H9 (cell line): ENCODE measurements around the gene UBAC1. TPM values are rescaled to one million over a fixed set of nuclear protein-coding genes. Genes with fewer than 3 reads are reported as not detected.

ENCODE experiments used
- DNase-seq: peaks from one replicate; pipeline ENCODE4 v3.0.0-alpha.2; 2017
- H2AFZ ChIP-seq: one replicate; pipeline ENCODE4 v1.6.1; 2013; ENCODE audit warnings: mild to moderate bottlenecking, low read length, control low read depth, moderate library complexity
- H2AK5ac ChIP-seq: 2 replicates; pipeline ENCODE4 v1.6.1; 2013; ENCODE audit warnings: low read length, control low read depth, mixed read lengths; ENCODE audit not compliant: insufficient read length
- H2BK120ac ChIP-seq: one replicate; pipeline ENCODE4 v1.6.1; 2013; ENCODE audit warnings: low read depth, mild to moderate bottlenecking, low read length, control low read depth, inconsistent platforms; ENCODE audit not compliant: poor library complexity, severe bottlenecking
- H2BK12ac ChIP-seq: 2 replicates; pipeline ENCODE4 v1.6.1; 2013; ENCODE audit warnings: low read length, control low read depth, mixed read lengths, low read depth; ENCODE audit not compliant: insufficient read length
- H2BK15ac ChIP-seq: 2 replicates; pipeline ENCODE4 v1.6.1; 2013; ENCODE audit warnings: low read depth, low read length, control low read depth
- H2BK20ac ChIP-seq: one replicate; pipeline ENCODE4 v1.6.1; 2013; ENCODE audit warnings: low read depth, mild to moderate bottlenecking, low read length, control low read depth, inconsistent platforms; ENCODE audit not compliant: poor library complexity, severe bottlenecking
- H2BK5ac ChIP-seq: 2 replicates; pipeline ENCODE4 v1.6.1; 2013; ENCODE audit warnings: low read length, control low read depth, mixed read lengths; ENCODE audit not compliant: insufficient read length
- H3K14ac ChIP-seq: 2 replicates; pipeline ENCODE4 v1.6.1; 2013; ENCODE audit warnings: low read length, control low read depth; ENCODE audit not compliant: insufficient read depth
- H3K18ac ChIP-seq: 2 replicates; pipeline ENCODE4 v1.6.1; 2013; ENCODE audit warnings: low read depth, mild to moderate bottlenecking, mixed read lengths, low read length, control low read depth; ENCODE audit not compliant: insufficient read length
- H3K23ac ChIP-seq: 2 replicates; pipeline ENCODE4 v1.6.1; 2013; ENCODE audit warnings: low read length, control low read depth, mixed read lengths, low read depth; ENCODE audit not compliant: insufficient read length
- H3K23me2 ChIP-seq: 2 replicates; pipeline ENCODE4 v1.6.1; 2013; ENCODE audit warnings: low read depth, mild to moderate bottlenecking, mixed read lengths, low read length, control low read depth; ENCODE audit not compliant: insufficient read length, poor library complexity, severe bottlenecking
- H3K27ac ChIP-seq: 2 replicates; pipeline ENCODE4 v1.5.1; 2013; ENCODE audit warnings: low read length, control low read depth, mixed read lengths, low read depth; ENCODE audit not compliant: insufficient read length
- H3K27me3 ChIP-seq: 2 replicates; pipeline ENCODE4 v1.6.1; 2013; ENCODE audit warnings: low read length, control low read depth, inconsistent platforms; ENCODE audit not compliant: insufficient read depth
- H3K4ac ChIP-seq: 2 replicates; pipeline ENCODE4 v1.6.1; 2013; ENCODE audit warnings: low read depth, mild to moderate bottlenecking, control low read depth, inconsistent platforms, low read length, moderate library complexity
- H3K4me1 ChIP-seq: 2 replicates; pipeline ENCODE4 v1.6.1; 2013; ENCODE audit warnings: low read length, control low read depth, inconsistent platforms; ENCODE audit not compliant: insufficient read depth
- H3K4me2 ChIP-seq: 2 replicates; pipeline ENCODE4 v1.6.1; 2013; ENCODE audit warnings: low read length, control low read depth, mixed read lengths; ENCODE audit not compliant: insufficient read length, insufficient read depth
- H3K56ac ChIP-seq: 2 replicates; pipeline ENCODE4 v1.6.1; 2013; ENCODE audit warnings: low read depth, mild to moderate bottlenecking, mixed read lengths, low read length, control low read depth; ENCODE audit not compliant: insufficient read length
- H3K79me1 ChIP-seq: 2 replicates; pipeline ENCODE4 v1.6.1; 2013; ENCODE audit warnings: low read depth, mild to moderate bottlenecking, moderate library complexity, low read length, control low read depth, inconsistent platforms; ENCODE audit not compliant: insufficient read depth, poor library complexity, severe bottlenecking
- H3K79me2 ChIP-seq: 2 replicates; pipeline ENCODE4 v1.6.1; 2013; ENCODE audit warnings: low read length, control low read depth, inconsistent platforms; ENCODE audit not compliant: insufficient read depth
- H3K9ac ChIP-seq: 2 replicates; pipeline ENCODE4 v1.6.1; 2013; ENCODE audit warnings: low read length, control low read depth, mixed read lengths; ENCODE audit not compliant: insufficient read length; ENCODE audit errors: extremely low read depth
- H3K9me3 ChIP-seq: one replicate; pipeline ENCODE4 v1.6.1; 2013; ENCODE audit warnings: low read depth, low read length, inconsistent platforms; ENCODE audit not compliant: control insufficient read depth
- H3T11ph ChIP-seq: one replicate; pipeline ENCODE4 v1.6.1; 2013; ENCODE audit warnings: mild to moderate bottlenecking, low read length, control low read depth, inconsistent platforms
- H4K20me1 ChIP-seq: one replicate; pipeline ENCODE4 v1.6.1; 2013; ENCODE audit not compliant: control insufficient read depth, insufficient read length, insufficient read depth
- H4K5ac ChIP-seq: 2 replicates; pipeline ENCODE4 v1.6.1; 2013; ENCODE audit warnings: low read depth, mild to moderate bottlenecking, mixed read lengths, low read length, control low read depth; ENCODE audit not compliant: insufficient read length
- H4K8ac ChIP-seq: replicated peaks from 2 replicates; pipeline ENCODE4 v1.6.1; 2013; ENCODE audit warnings: low read length, control low read depth, mixed read lengths, low read depth; ENCODE audit not compliant: insufficient read length
- H4K91ac ChIP-seq: 2 replicates; pipeline ENCODE4 v1.6.1; 2013; ENCODE audit warnings: low read depth, mild to moderate bottlenecking, moderate library complexity, mixed read lengths, low read length, control low read depth; ENCODE audit not compliant: insufficient read length
- H3K27ac Mint-ChIP-seq, 3 experiments: 2 replicates in 2 of 3; 3 replicates in 1 of 3; pipeline ENCODE4 v1.8.0; 2020 to 2021; ENCODE audit warnings: mixed read lengths in 3 of 3, mild to moderate bottlenecking in 1 of 3, moderate library complexity in 1 of 3
- H3K27me3 Mint-ChIP-seq: 2 replicates; pipeline ENCODE4 v1.8.0; 2021; ENCODE audit warnings: low read depth, mild to moderate bottlenecking, moderate library complexity, mixed read lengths
- H3K36me3 Mint-ChIP-seq, 3 experiments: 2 replicates in 2 of 3; 3 replicates in 1 of 3; pipeline ENCODE4 v1.8.0; 2020 to 2021; ENCODE audit warnings: low read depth in 3 of 3, mixed read lengths in 3 of 3; ENCODE audit not compliant: insufficient read depth in 1 of 3
- H3K4me1 Mint-ChIP-seq, 2 experiments: 2 replicates each; pipeline ENCODE4 v1.8.0; 2020; ENCODE audit warnings: mixed read lengths in 2 of 2
- H3K4me3 Mint-ChIP-seq, 2 experiments: 2 replicates in 1 of 2; 3 replicates in 1 of 2; pipeline ENCODE4 v1.8.0; 2020 to 2021; ENCODE audit warnings: mild to moderate bottlenecking in 2 of 2, mixed read lengths in 2 of 2, moderate library complexity in 1 of 2
- H3K9me3 Mint-ChIP-seq, 2 experiments: 2 replicates in 1 of 2; 3 replicates in 1 of 2; pipeline ENCODE4 v1.8.0; 2020; ENCODE audit warnings: mild to moderate bottlenecking in 2 of 2, mixed read lengths in 2 of 2, moderate library complexity in 1 of 2
- CTCF ChIP-seq: fragments of 200-600 bp; sonication (generic); conservative IDR thresholded peaks from 3 replicates; pipeline ENCODE4 v1.8.0; 2021; ENCODE audit warnings: antibody characterized with exemption, mild to moderate bottlenecking
- WGBS: extraction: QIAGEN DNeasy Blood & Tissue Kit; methylation state at CpG from one replicate; pipeline ENCODE4 v1.1.7; 2013; ENCODE audit warnings: missing lambda C conversion rate, low lambda C conversion rate, mixed read lengths; ENCODE audit not compliant: insufficient read length; ENCODE audit errors: extremely low coverage; 5-methylcytosine and 5-hydroxymethylcytosine counted together
- total RNA-seq: library from RNA; stranded (reverse); gene quantifications from 2 replicates; pipeline ENCODE4 v1.2.1, GENCODE V29; 2021

Gene UBAC1
- total RNA-seq, 1 experiment from 2014 or later: 47.5 TPM

DNA sequence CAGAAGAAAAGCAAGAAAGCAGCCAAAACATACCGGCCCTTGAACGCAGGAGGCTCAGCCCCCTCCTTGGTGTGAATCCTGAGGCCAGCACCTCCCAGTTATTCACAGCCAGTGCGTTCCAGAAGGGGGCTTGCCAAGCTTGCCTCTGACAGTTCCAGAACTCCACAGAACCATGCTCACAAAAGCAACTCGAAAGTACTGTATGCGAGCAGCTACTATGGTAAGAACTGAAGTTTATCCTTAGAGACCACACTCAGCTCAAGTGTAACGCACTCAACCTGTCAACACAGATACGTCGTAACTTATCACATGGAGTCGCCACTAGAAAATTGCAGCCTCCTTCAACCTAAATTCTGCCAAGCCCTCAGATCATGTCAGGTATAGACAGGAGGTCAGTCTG lies 1.4 kb downstream of the UBAC1 start:
- WGBS: no CpG with 5 or more reads among the region's 9 CpGs
- Histone ChIP-seq H3K4me1 (no peaks in the 10 kb centered on the region; the same call in 1 of the 2 replicates), H3K56ac (no peak overlapping the region), H3K14ac (no peak overlapping the region), H2BK5ac (no peak overlapping the region), H4K91ac (no peak overlapping the region), H2BK12ac (no peak overlapping the region), H3K23ac (no peak overlapping the region), H2AFZ (no peak overlapping the region), H3K9me3 (no peaks in the 10 kb centered on the region), H3K27me3 (no peaks in the 10 kb centered on the region), H2BK120ac (no peak overlapping the region), H3K79me1 (no peaks in the 10 kb centered on the region), H3K4me2 (peak overlapping the region; percentile 37), H3K27ac (no peak overlapping the region), H4K8ac (no peak overlapping the region), H3K9ac (no peak overlapping the region), H3K23me2 (peaks cover 5% of the 10 kb centered on the region), H3K18ac (no peak overlapping the region), H2BK15ac (no peak overlapping the region), H4K5ac (no peak overlapping the region), H4K20me1 (no peaks in the 10 kb centered on the region), H3T11ph (no peak overlapping the region), H3K79me2 (peaks cover 15% of the 10 kb centered on the region; the same call in 1 of the 2 replicates), H2BK20ac (no peak overlapping the region), H3K4ac (no peak overlapping the region), H2AK5ac (no peak overlapping the region)
- no peaks in the 10 kb centered on the region for H3K9me3 Mint-ChIP-seq
- H3K36me3 Mint-ChIP-seq: peaks cover 0 to 11% (median 10%) of the 10 kb centered on the region in 3 experiments; a peak in 5 of 7 replicates
- H3K4me1 Mint-ChIP-seq: peaks cover 17 to 19% of the 10 kb centered on the region in 2 experiments
- H3K4me3 Mint-ChIP-seq: peak overlapping the region; percentile 86 to 92
- H3K27ac Mint-ChIP-seq: no peak overlapping the region
- DNase-seq: no peak
- peaks cover 12% of the 10 kb centered on the region for H3K27me3 Mint-ChIP-seq
- no peak for TF ChIP-seq CTCF
